Coronary artery (tissue), 2 donors: ENCODE results near the gene ARFIP1.
A peak's percentile ranks its signal among the peaks of the same experiment; 100 is the strongest.

Source experiments
- DNase-seq: peaks from one replicate; pipeline ENCODE4 v3.0.0-alpha.2; 2017; ENCODE audit warnings: low spot score
- H3K27ac ChIP-seq, 2 donors: fragments of 200-600 bp; sonication (generic); one replicate each; pipeline ENCODE4 v1.5.1; 2016 to 2019
- H3K4me3 ChIP-seq: fragments of 200-600 bp; sonication (generic); 2 replicates; pipeline ENCODE4 v1.5.1; 2016; ENCODE audit warnings: mild to moderate bottlenecking, moderate library complexity
- TF ChIP-seq, protein P1 (sequence below): fragments of 200-600 bp; sonication (generic); IDR thresholded peaks from one replicate; pipeline ENCODE4 v1.5.1; 2019; ENCODE audit warnings: antibody characterized with exemption

Gene ARFIP1

DNA sequence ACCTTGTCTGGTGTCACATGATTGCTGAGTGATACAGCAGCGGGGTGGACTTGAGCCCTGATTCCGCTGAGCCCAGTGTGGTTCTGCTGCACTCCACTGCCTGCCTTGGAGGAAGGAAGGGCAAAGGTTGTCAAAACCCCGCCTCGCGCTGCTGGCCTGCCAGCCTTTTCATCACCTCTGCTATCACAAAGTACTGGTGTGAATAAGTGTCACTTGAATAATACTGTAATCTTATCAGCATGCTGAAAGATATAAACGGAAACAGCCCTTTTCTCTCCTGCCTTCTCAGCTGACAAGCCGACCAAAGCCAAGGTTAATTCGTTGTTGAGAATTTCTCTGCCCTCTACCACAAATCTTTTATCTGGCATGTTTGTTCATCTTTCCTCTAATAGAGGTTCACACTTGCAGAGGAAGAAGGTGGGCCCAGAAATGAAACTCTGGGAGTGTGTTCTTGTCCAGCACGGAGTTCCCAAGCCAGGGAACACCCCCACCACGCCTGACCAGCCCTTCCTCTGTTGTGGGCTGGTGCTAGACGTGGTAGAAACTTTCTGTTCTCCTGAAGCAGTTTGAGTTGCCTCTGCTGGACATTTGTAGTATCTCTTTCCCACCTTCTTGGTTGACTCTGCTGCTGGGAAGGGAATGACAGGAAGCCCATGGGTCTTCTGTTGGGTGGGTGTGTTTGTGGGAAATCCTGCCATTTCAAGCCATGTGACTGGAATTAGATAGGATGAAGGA is 177.8 kb downstream of the ARFIP1 start:
- H3K27ac ChIP-seq, result peak overlapping the region in 1 of 2 donors; percentile 35
- DNase-seq, result no peak

DNA sequence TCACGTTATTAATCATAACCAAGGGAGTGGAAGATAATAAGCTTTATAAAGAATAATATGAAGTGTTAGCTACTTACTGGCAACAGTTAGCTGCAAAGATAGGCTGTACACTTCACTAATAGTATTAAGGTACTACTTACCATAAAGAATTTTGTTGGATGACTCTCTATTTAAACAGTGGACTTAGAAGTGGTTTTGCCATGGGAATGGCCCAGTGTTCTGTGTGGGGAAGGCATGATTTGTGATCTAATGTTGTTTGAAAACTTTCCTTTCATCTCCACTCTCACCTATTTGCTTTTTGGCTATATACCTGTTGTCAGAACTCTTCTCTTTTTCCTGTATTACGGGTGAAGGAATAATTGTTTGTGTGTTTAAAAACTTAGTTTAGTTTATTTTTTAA is 179.3 kb downstream of the ARFIP1 start:
- DNase-seq, result no peak
- Histone ChIP-seq H3K27ac (no peak overlapping the region), H3K4me3 (no peak overlapping the region)
- TF ChIP-seq, protein P1, sequence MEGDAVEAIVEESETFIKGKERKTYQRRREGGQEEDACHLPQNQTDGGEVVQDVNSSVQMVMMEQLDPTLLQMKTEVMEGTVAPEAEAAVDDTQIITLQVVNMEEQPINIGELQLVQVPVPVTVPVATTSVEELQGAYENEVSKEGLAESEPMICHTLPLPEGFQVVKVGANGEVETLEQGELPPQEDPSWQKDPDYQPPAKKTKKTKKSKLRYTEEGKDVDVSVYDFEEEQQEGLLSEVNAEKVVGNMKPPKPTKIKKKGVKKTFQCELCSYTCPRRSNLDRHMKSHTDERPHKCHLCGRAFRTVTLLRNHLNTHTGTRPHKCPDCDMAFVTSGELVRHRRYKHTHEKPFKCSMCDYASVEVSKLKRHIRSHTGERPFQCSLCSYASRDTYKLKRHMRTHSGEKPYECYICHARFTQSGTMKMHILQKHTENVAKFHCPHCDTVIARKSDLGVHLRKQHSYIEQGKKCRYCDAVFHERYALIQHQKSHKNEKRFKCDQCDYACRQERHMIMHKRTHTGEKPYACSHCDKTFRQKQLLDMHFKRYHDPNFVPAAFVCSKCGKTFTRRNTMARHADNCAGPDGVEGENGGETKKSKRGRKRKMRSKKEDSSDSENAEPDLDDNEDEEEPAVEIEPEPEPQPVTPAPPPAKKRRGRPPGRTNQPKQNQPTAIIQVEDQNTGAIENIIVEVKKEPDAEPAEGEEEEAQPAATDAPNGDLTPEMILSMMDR, result no peak

More for the DNA sequence above, 177.8 kb downstream of the ARFIP1 start:
- TF ChIP-seq, protein P1, result no peak
- no peak overlapping the region for H3K4me3 ChIP-seq

DNA sequence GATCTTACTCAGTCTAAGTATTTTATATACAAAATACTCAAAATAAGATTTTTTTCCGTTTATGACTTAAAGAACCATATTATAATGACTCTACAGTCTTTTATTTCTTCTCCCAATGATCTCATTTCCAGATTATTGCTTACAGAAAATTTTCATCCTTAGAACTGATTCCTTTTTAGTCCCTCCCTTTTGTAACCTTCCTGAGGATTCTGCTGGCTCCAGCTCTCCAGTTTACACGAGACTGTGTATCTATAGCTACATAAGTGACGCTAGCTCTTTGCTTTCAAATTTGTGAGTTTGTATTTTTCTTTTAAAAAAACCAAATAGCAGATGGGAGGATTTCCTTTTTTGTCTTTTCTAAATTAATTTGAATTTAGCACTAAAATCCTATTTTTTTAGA is 180.3 kb downstream of the ARFIP1 start:
- DNase-seq, result no peak
- Histone ChIP-seq H3K27ac (no peak overlapping the region), H3K4me3 (no peak overlapping the region)
- TF ChIP-seq, protein P1, result no peak

DNA sequence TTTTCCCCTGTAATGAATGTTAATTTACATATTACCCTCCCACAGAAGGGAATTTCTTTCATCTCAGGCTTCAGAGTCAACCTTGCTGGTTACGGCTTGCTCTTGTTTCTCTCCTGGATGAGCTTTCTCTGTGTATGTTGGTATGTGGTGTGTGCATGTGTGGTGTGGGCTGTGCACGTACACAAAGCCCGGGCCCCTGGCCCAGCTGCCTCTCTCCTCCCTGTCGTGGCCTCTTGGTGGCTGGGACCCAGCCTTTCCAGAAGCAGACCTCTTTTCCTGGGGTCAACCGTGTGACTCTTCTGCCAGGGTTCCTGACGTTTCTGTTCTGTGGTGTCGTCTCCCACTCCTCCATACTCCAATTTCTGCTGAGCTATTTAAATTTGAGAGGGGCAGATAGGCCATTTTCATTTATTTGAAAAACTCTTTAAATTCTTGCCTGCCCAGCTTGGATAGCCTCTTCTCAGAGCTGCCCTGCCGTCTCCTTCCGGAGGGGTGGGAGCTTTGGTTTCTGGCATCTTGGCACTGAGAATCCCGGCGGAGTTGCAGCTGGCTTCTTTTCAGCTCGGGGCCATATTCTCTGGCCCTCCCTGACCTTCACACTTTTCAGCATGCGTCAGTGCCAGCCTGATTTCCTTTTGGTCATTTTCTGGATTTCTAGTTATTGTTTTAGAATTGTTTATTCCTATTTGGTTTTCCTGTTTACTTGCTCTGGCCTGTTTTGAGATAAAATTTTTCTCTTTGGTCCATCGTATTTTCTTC is 181.4 kb downstream of the ARFIP1 start:
- Histone ChIP-seq H3K4me3 (no peak overlapping the region), H3K27ac (peak overlapping the region; percentile 13 to 39)
- TF ChIP-seq, protein P1, result no peak
- DNase-seq, result no peak

DNA sequence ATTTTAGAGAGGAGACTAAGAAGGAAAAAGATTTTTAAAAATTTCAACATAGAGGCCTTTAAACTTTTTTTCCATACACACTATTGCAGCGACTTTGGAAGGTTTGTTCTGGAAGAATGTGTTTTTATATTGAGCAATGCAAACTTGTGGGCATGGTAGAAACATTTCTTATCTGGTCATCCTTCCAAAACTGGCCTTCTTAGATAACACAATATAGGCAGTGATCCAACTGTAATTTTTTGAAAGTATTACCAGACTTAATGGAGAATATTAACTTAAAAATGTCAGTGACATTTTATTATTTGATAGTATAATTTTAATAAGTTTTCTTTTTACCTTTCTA is 182.0 kb downstream of the ARFIP1 start:
- Histone ChIP-seq H3K4me3 (no peak overlapping the region), H3K27ac (no peak overlapping the region)
- no peak for DNase-seq
- TF ChIP-seq, protein P1, result no peak
